Measurements from ENCODE around the gene SCN11A.

DNA sequence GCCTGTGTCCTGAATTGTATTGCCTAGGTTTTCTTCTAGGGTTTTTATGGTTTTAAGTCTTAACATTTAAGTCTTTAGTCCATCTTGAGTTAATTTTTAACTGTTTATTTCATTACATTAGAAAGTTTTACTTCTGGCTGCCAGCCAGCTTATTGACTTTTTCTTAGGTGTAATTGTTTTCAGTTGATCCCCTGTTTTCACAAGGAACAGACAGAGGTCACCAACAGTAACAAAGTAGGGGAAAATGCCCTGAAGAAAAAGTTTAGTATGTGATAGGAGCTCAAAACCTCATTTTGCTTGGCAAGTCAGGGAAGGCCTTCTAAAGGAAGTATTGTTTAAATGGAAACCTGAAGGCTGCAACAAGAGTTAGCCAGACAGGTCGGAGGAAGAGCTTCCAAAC is 10.4 kb upstream of the SCN11A start:
- TF ChIP-seq, protein P1, sequence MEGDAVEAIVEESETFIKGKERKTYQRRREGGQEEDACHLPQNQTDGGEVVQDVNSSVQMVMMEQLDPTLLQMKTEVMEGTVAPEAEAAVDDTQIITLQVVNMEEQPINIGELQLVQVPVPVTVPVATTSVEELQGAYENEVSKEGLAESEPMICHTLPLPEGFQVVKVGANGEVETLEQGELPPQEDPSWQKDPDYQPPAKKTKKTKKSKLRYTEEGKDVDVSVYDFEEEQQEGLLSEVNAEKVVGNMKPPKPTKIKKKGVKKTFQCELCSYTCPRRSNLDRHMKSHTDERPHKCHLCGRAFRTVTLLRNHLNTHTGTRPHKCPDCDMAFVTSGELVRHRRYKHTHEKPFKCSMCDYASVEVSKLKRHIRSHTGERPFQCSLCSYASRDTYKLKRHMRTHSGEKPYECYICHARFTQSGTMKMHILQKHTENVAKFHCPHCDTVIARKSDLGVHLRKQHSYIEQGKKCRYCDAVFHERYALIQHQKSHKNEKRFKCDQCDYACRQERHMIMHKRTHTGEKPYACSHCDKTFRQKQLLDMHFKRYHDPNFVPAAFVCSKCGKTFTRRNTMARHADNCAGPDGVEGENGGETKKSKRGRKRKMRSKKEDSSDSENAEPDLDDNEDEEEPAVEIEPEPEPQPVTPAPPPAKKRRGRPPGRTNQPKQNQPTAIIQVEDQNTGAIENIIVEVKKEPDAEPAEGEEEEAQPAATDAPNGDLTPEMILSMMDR (IDR thresholded peaks at IDR 0.05) = no peak
- TF ChIP-seq POLR2AphosphoS5 (IDR thresholded peaks at IDR 0.05; ENCODE audit: low read depth, low read length) = no peak
- TF ChIP-seq, protein P2, sequence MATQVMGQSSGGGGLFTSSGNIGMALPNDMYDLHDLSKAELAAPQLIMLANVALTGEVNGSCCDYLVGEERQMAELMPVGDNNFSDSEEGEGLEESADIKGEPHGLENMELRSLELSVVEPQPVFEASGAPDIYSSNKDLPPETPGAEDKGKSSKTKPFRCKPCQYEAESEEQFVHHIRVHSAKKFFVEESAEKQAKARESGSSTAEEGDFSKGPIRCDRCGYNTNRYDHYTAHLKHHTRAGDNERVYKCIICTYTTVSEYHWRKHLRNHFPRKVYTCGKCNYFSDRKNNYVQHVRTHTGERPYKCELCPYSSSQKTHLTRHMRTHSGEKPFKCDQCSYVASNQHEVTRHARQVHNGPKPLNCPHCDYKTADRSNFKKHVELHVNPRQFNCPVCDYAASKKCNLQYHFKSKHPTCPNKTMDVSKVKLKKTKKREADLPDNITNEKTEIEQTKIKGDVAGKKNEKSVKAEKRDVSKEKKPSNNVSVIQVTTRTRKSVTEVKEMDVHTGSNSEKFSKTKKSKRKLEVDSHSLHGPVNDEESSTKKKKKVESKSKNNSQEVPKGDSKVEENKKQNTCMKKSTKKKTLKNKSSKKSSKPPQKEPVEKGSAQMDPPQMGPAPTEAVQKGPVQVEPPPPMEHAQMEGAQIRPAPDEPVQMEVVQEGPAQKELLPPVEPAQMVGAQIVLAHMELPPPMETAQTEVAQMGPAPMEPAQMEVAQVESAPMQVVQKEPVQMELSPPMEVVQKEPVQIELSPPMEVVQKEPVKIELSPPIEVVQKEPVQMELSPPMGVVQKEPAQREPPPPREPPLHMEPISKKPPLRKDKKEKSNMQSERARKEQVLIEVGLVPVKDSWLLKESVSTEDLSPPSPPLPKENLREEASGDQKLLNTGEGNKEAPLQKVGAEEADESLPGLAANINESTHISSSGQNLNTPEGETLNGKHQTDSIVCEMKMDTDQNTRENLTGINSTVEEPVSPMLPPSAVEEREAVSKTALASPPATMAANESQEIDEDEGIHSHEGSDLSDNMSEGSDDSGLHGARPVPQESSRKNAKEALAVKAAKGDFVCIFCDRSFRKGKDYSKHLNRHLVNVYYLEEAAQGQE (IDR thresholded peaks at IDR 0.05; ENCODE audit: insufficient read depth in 1 of 2, low read depth in 2 of 2, low read length in 1 of 2) = no peak
